Activated CD4-positive, alpha-beta T cell treated with anti-CD3 and anti-CD28 coated beads, Interleukin-2, amount 10 ng/mL, durations not matched to agents 24 days and 14 days (primary cell): ENCODE measurements around the gene KRT13. TPM values are rescaled to one million over a fixed set of nuclear protein-coding genes. Genes with fewer than 3 reads are reported as not detected.
A peak's percentile ranks its signal among the peaks of the same experiment; 100 is the strongest.

ENCODE experiments used
- DNase-seq: peaks from one replicate; pipeline ENCODE4 v3.0.0; 2022
- H3K27ac Mint-ChIP-seq: one replicate; pipeline ENCODE4 v1.8.0; 2022; ENCODE audit warnings: mild to moderate bottlenecking, mixed read lengths
- H3K27me3 Mint-ChIP-seq: one replicate; pipeline ENCODE4 v1.8.0; 2022; ENCODE audit warnings: mixed read lengths
- H3K36me3 Mint-ChIP-seq: one replicate; pipeline ENCODE4 v1.8.0; 2022; ENCODE audit warnings: low read depth, mild to moderate bottlenecking, mixed read lengths
- H3K4me1 Mint-ChIP-seq: one replicate; pipeline ENCODE4 v1.8.0; 2021; ENCODE audit warnings: mixed read lengths
- H3K4me3 Mint-ChIP-seq: one replicate; pipeline ENCODE4 v1.8.0; 2022; ENCODE audit warnings: mild to moderate bottlenecking, moderate library complexity, mixed read lengths
- H3K9me3 Mint-ChIP-seq: one replicate; pipeline ENCODE4 v1.8.0; 2021; ENCODE audit warnings: mixed read lengths
- intact Hi-C: fragments of 100-400 bp; cut with micrococcal nuclease; formaldehyde crosslinking; loops from one replicate; pipeline ENCODE4 v1.15.1; 2023
- total RNA-seq: library from RNA; stranded (reverse); gene quantifications from 2 replicates; pipeline ENCODE4 v1.2.3, GENCODE V29; 2022

KRT13 gene
- total RNA-seq = not detected in 2 replicates

- intact Hi-C loops = no loop called here
- H3K9me3 Mint-ChIP-seq = no peaks in the 10 kb centered on the region
- DNase-seq = no peak
- peaks cover under 1% of the 10 kb centered on the region for H3K4me1 Mint-ChIP-seq
- no peaks in the 10 kb centered on the region for H3K36me3 Mint-ChIP-seq
- H3K27me3 Mint-ChIP-seq = no peaks in the 10 kb centered on the region
- H3K27ac Mint-ChIP-seq = no peak within 1 kb of the TSS
- H3K4me3 Mint-ChIP-seq = no peak within 1 kb of the TSS
These were observed at the start of gene KRT13 for GRCh38 chr17:41505007-41505808. KRT13 (minus strand) TSS chr17:41505612; CDS start chr17:41505550, 62 bp downstream.

- intact Hi-C loops = no loop called here
- Mint-ChIP-seq H3K36me3 (no peaks in the 10 kb centered on the region), H3K9me3 (no peaks in the 10 kb centered on the region), H3K27me3 (peaks cover 34% of the 10 kb centered on the region), H3K4me3 (no peak overlapping the region), H3K27ac (no peak overlapping the region), H3K4me1 (peaks cover 4% of the 10 kb centered on the region)
- DNase-seq = no peak
These were observed 48.7 kb upstream of the KRT13 start for GRCh38 chr17:41553987-41554680.

GRCh38 chr17:41553176-41553575 lies 47.8 kb upstream of the KRT13 start:
- no peak overlapping the region for H3K27ac Mint-ChIP-seq
- no peaks in the 10 kb centered on the region for H3K36me3 Mint-ChIP-seq
- H3K4me3 Mint-ChIP-seq = no peak overlapping the region
- intact Hi-C loops = no loop called here
- peaks cover 12% of the 10 kb centered on the region for H3K4me1 Mint-ChIP-seq
- no peak for DNase-seq
- H3K27me3 Mint-ChIP-seq = peaks cover 32% of the 10 kb centered on the region
- H3K9me3 Mint-ChIP-seq = no peaks in the 10 kb centered on the region

GRCh38 chr17:41552455-41552854 lies 47.0 kb upstream of the KRT13 start:
- Mint-ChIP-seq H3K9me3 (peaks cover 1% of the 10 kb centered on the region), H3K4me3 (no peak overlapping the region), H3K4me1 (peaks cover 19% of the 10 kb centered on the region), H3K27me3 (peaks cover 26% of the 10 kb centered on the region), H3K27ac (no peak overlapping the region), H3K36me3 (no peaks in the 10 kb centered on the region)
- DNase-seq = no peak
- intact Hi-C loops = no loop called here

- H3K27ac Mint-ChIP-seq = no peak overlapping the region
These were observed 46.0 kb upstream of the KRT13 start for GRCh38 chr17:41551365-41551764.

GRCh38 chr17:41549596-41550039 lies 44.2 kb upstream of the KRT13 start:
- Mint-ChIP-seq H3K27me3 (peaks cover 14% of the 10 kb centered on the region), H3K4me3 (no peak overlapping the region), H3K27ac (no peak overlapping the region), H3K4me1 (peaks cover 19% of the 10 kb centered on the region), H3K36me3 (peaks cover 4% of the 10 kb centered on the region), H3K9me3 (peaks cover 12% of the 10 kb centered on the region)
- intact Hi-C loops = loop anchor here (1.0 to 10.0 kb wide), 6 partner anchors 29 to 745 kb away; no protein-coding TSS in a partner anchor
- DNase-seq = no peak

More at GRCh38 chr17:41551365-41551764, 46.0 kb upstream of the KRT13 start:
- peaks cover 23% of the 10 kb centered on the region for H3K27me3 Mint-ChIP-seq
- intact Hi-C loops = no loop called here
- no peak for DNase-seq
- peaks cover 19% of the 10 kb centered on the region for H3K4me1 Mint-ChIP-seq
- peaks cover 4% of the 10 kb centered on the region for H3K36me3 Mint-ChIP-seq
- peaks cover 12% of the 10 kb centered on the region for H3K9me3 Mint-ChIP-seq
- H3K4me3 Mint-ChIP-seq = no peak overlapping the region

GRCh38 chr17:41548844-41549595 lies 43.6 kb upstream of the KRT13 start:
- peak; percentile 95 for DNase-seq
- peaks cover 13% of the 10 kb centered on the region for H3K27me3 Mint-ChIP-seq
- intact Hi-C loops = loop anchor here (1.0 to 10.0 kb wide), 6 partner anchors 30 to 744 kb away; no protein-coding TSS in a partner anchor
- H3K9me3 Mint-ChIP-seq = peaks cover 12% of the 10 kb centered on the region
- peaks cover 19% of the 10 kb centered on the region for H3K4me1 Mint-ChIP-seq
- H3K36me3 Mint-ChIP-seq = peaks cover 4% of the 10 kb centered on the region
- H3K27ac Mint-ChIP-seq = peak overlapping the region; percentile 82
- peak overlapping the region; percentile 66 for H3K4me3 Mint-ChIP-seq

GRCh38 chr17:41547921-41548843 lies 42.8 kb upstream of the KRT13 start:
- H3K27ac Mint-ChIP-seq = peak overlapping the region; percentile 67
- peaks cover 19% of the 10 kb centered on the region for H3K4me1 Mint-ChIP-seq
- H3K4me3 Mint-ChIP-seq = peak overlapping the region; percentile 0
- H3K9me3 Mint-ChIP-seq = peaks cover 12% of the 10 kb centered on the region
- peaks cover 10% of the 10 kb centered on the region for H3K27me3 Mint-ChIP-seq
- DNase-seq = peak; percentile 73
- peaks cover 4% of the 10 kb centered on the region for H3K36me3 Mint-ChIP-seq
- intact Hi-C loops = loop anchor here (2.0 to 10.0 kb wide), 4 partner anchors 31 to 743 kb away; no protein-coding TSS in a partner anchor

GRCh38 chr17:41547378-41547841 lies 42.0 kb upstream of the KRT13 start:
- Mint-ChIP-seq H3K9me3 (peaks cover 12% of the 10 kb centered on the region), H3K27me3 (peaks cover 6% of the 10 kb centered on the region), H3K4me1 (peaks cover 19% of the 10 kb centered on the region), H3K36me3 (peaks cover 4% of the 10 kb centered on the region), H3K4me3 (no peak overlapping the region), H3K27ac (no peak overlapping the region)
- DNase-seq = no peak
- intact Hi-C loops = loop anchor here (5.0 to 10.0 kb wide), 2 partner anchors 145 to 743 kb away; no protein-coding TSS in a partner anchor

GRCh38 chr17:41546819-41547218 lies 41.4 kb upstream of the KRT13 start:
- intact Hi-C loops = loop anchor here (5.0 to 10.0 kb wide), 2 partner anchors 145 to 742 kb away; no protein-coding TSS in a partner anchor
- Mint-ChIP-seq H3K4me3 (no peak overlapping the region), H3K27me3 (peaks cover 6% of the 10 kb centered on the region), H3K9me3 (peaks cover 12% of the 10 kb centered on the region), H3K27ac (no peak overlapping the region), H3K36me3 (peaks cover 4% of the 10 kb centered on the region), H3K4me1 (peaks cover 19% of the 10 kb centered on the region)
- no peak for DNase-seq

- DNase-seq = no peak
These were observed 40.5 kb upstream of the KRT13 start for GRCh38 chr17:41545829-41546410.

GRCh38 chr17:41544935-41545334 lies 39.5 kb upstream of the KRT13 start:
- Mint-ChIP-seq H3K27ac (no peak overlapping the region), H3K4me1 (peaks cover 19% of the 10 kb centered on the region), H3K9me3 (peaks cover 12% of the 10 kb centered on the region), H3K36me3 (peaks cover 4% of the 10 kb centered on the region), H3K4me3 (no peak overlapping the region), H3K27me3 (peaks cover 9% of the 10 kb centered on the region)
- intact Hi-C loops = loop anchor here (5.0 to 10.0 kb wide), 2 partner anchors 143 to 740 kb away; no protein-coding TSS in a partner anchor
- no peak for DNase-seq

More at GRCh38 chr17:41545829-41546410, 40.5 kb upstream of the KRT13 start:
- Mint-ChIP-seq H3K27ac (no peak overlapping the region), H3K27me3 (peaks cover 9% of the 10 kb centered on the region), H3K4me3 (no peak overlapping the region), H3K4me1 (peaks cover 19% of the 10 kb centered on the region), H3K36me3 (peaks cover 4% of the 10 kb centered on the region), H3K9me3 (peaks cover 12% of the 10 kb centered on the region)
- intact Hi-C loops = loop anchor here (5.0 to 10.0 kb wide), 2 partner anchors 144 to 741 kb away; no protein-coding TSS in a partner anchor
